Lung (tissue), 12 donors: ENCODE results near the gene VRK2. TPM values are rescaled to one million over a fixed set of nuclear protein-coding genes. Genes with fewer than 3 reads are reported as not detected.

Source experiments
- ATAC-seq: fragments of 200-7000 bp; cut with Tn5 transposase; one replicate; pipeline ENCODE4 v1.9.1; 2020; ENCODE audit warnings: moderate number of reproducible peaks; ENCODE audit not compliant: insufficient read depth, low FRiP score
- DNase-seq, 3 donors: peaks; one replicate each; pipeline ENCODE4 v3.0.0-alpha.2; 2013 to 2017
- H3K27ac ChIP-seq, 2 donors: one replicate each; pipeline ENCODE4 v1.5.1; 2013; ENCODE audit warnings: mild to moderate bottlenecking in 2 of 2, moderate library complexity in 2 of 2, control low read depth in 1 of 2, inconsistent platforms in 1 of 2, low read depth in 1 of 2, low read length in 1 of 2
- H3K27me3 ChIP-seq, 3 donors: one replicate each; pipeline ENCODE4 v1.5.1; 2013; ENCODE audit warnings: low read length in 2 of 3; ENCODE audit not compliant: control insufficient read depth in 3 of 3, insufficient read depth in 3 of 3
- H3K36me3 ChIP-seq, 4 donors: one replicate each; pipeline ENCODE4 v1.5.1; 2013; ENCODE audit warnings: low read length in 4 of 4, mild to moderate bottlenecking in 1 of 4, moderate library complexity in 1 of 4; ENCODE audit not compliant: control insufficient read depth in 4 of 4, insufficient read depth in 4 of 4
- H3K4me1 ChIP-seq, 5 donors: one replicate each; pipeline ENCODE4 v1.5.1; 2013; ENCODE audit warnings: low read length in 5 of 5, mild to moderate bottlenecking in 2 of 5, moderate library complexity in 1 of 5; ENCODE audit not compliant: control insufficient read depth in 5 of 5, insufficient read depth in 5 of 5
- H3K4me3 ChIP-seq: one replicate; pipeline ENCODE4 v1.5.1; 2013; ENCODE audit warnings: mild to moderate bottlenecking, control low read depth, moderate library complexity
- H3K9ac ChIP-seq, 2 donors: one replicate each; pipeline ENCODE4 v1.5.1; 2013; ENCODE audit warnings: low read length in 2 of 2, control low read depth in 1 of 2; ENCODE audit not compliant: insufficient read depth in 1 of 2
- H3K9me3 ChIP-seq, 4 donors: one replicate each; pipeline ENCODE4 v1.5.1; 2013; ENCODE audit warnings: low read length in 3 of 4, mild to moderate bottlenecking in 1 of 4, moderate library complexity in 1 of 4; ENCODE audit not compliant: control insufficient read depth in 4 of 4, insufficient read depth in 3 of 4
- WGBS, 2 donors: extraction: QIAGEN DNeasy Blood & Tissue Kit; methylation state at CpG; one replicate each; pipeline ENCODE4 v1.1.7; 2013; 5-methylcytosine and 5-hydroxymethylcytosine counted together
- polyA plus RNA-seq, 2 donors: library from polyadenylated mRNA; stranded (reverse); fragments of 200-250 nt; gene quantifications; one replicate each; pipeline ENCODE4 v1.2.1, GENCODE V29; 2013
- total RNA-seq, 2 donors: library from RNA; depleted of rRNA in 1 of 2; stranded (reverse); fragments of >200 nt in 1 of 2; gene quantifications; one replicate each; pipeline ENCODE4 v1.2.1, GENCODE V29; 2014 to 2021
- TF ChIP-seq, protein P1 (sequence below): IDR thresholded peaks from 2 replicates; pipeline ENCODE4 v1.5.1; 2012; ENCODE audit warnings: mild to moderate bottlenecking; ENCODE audit errors: control extremely low read depth, extremely low read depth
- donor health status: control.
- donor health status: control.
- donor health status: Bipolar disorder and iron deficiency.
- donor health status: healthy.
- donor health status: DM: yes; HTN: yes; CAD: no.

The VRK2 gene
- total and polyA plus RNA-seq, 4 donors: 11.2 to 25.4 (median 14.7) TPM

DNA sequence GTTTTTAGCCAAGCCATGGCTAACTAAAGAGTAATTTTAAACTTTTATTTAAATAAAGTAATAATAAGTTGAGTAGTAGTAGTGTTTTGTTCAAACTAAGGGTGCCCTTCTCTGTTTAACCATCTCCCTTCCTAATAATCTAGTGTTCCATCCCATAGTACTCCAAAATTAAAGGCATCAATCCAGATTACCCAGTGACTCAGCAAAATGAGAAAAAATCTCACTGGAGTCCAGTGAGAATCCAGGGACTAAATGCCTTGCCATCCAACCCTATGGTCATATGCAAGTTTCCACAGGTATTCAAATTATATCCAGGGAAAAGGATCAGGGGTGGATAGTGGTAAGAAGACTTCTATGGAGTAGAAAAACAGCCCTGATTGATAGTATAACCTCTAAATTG, 19.6 kb upstream of the VRK2 start:
- TF ChIP-seq, protein P1, sequence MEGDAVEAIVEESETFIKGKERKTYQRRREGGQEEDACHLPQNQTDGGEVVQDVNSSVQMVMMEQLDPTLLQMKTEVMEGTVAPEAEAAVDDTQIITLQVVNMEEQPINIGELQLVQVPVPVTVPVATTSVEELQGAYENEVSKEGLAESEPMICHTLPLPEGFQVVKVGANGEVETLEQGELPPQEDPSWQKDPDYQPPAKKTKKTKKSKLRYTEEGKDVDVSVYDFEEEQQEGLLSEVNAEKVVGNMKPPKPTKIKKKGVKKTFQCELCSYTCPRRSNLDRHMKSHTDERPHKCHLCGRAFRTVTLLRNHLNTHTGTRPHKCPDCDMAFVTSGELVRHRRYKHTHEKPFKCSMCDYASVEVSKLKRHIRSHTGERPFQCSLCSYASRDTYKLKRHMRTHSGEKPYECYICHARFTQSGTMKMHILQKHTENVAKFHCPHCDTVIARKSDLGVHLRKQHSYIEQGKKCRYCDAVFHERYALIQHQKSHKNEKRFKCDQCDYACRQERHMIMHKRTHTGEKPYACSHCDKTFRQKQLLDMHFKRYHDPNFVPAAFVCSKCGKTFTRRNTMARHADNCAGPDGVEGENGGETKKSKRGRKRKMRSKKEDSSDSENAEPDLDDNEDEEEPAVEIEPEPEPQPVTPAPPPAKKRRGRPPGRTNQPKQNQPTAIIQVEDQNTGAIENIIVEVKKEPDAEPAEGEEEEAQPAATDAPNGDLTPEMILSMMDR: no peak
- Histone ChIP-seq H3K27me3 (no peaks in the 10 kb centered on the region), H3K4me3 (no peak overlapping the region), H3K9me3 (no peaks in the 10 kb centered on the region), H3K27ac (no peak overlapping the region), H3K36me3 (no peaks in the 10 kb centered on the region), H3K9ac (no peak overlapping the region), H3K4me1 (no peaks in the 10 kb centered on the region)
- DNase-seq: no peak
- ATAC-seq: no peak

DNA sequence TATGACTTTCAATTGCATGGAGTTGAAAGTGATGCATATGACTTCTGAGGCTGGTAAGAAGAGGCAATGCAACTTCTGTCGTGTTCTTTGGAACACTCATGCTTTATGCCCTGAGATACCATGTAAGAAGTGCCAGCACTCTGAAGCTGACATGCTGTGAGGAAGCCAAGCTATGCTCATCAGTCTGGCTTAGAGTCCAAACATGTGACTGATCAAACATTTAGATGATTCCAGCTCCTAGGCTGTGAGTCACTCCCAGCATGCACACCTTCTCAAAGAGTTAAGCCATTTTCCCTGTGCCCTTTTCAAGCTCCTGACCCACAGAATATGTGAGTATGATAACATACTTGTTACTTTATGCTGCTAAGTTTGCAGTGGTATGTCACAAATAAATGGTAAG, 15.8 kb upstream of the VRK2 start:
- Histone ChIP-seq H3K9ac (no peak overlapping the region), H3K4me1 (no peaks in the 10 kb centered on the region), H3K27me3 (no peaks in the 10 kb centered on the region), H3K9me3 (no peaks in the 10 kb centered on the region), H3K4me3 (no peak overlapping the region), H3K36me3 (no peaks in the 10 kb centered on the region), H3K27ac (no peak overlapping the region)
- ATAC-seq (no peak), DNase-seq (no peak)
- TF ChIP-seq, protein P1: no peak
- 80 to 90% methylated on average over 1 of the region's 1 CpG for WGBS, 2 donors

DNA sequence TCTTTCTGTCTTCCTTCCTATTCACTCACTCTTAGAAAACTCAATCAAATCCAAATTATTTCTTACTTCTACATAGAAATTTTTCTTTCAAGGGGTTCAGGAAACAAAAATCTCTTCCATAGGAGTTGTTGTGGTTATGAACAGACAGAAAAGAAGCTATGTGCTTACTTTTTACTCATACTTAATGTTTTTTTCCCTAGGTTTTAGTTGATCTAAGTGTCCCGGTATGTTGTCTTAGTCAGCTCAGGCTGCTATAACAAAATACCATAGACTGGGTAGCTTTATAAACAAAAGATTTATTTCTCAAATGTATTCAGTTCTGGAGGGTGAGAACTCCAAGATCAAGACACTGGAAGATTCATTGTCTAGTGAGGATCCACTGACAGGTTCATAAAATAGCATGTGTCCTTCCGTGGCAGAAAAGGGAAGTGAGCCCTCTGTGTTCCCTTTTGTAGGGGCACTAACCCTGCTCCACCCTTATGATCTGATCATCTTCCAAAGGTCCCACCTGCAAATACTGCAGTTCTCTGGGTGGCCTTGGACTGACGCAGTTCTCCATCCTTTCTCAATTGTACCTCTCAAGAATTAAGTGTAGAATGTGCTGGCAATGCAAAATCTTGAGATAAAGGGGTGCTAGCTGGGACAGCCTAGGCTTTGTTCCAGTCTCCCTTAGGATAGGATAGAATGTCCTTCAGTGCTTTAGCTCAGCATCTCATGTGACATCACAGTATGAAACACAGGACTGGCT, 14.4 kb upstream of the VRK2 start:
- H3K9ac ChIP-seq: no peak overlapping the region
- no peak overlapping the region for H3K27ac ChIP-seq
- TF ChIP-seq, protein P1: no peak
- ATAC-seq (no peak), DNase-seq (no peak)
- no peak overlapping the region for H3K4me3 ChIP-seq
- H3K36me3 ChIP-seq: no peaks in the 10 kb centered on the region
- no peaks in the 10 kb centered on the region for H3K27me3 ChIP-seq
- 58 to 76% methylated on average over 3 of the region's 3 CpGs for WGBS, 2 donors
- H3K9me3 ChIP-seq: no peaks in the 10 kb centered on the region
- H3K4me1 ChIP-seq: no peaks in the 10 kb centered on the region

DNA sequence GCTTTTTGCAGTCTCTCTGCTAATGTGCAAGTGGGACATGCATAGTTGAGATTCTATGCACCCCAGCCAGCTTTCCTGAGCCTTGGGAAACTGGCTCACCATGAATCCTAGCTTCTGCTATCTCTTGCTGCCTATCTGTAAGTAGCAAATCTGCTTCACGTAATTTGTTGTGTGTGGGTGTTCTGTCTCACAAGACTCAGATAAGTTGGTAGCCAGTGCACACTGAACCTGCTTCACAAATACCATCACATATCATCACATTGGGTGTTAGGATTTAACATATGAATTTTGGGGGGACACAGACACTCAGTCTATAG, 13.9 kb upstream of the VRK2 start:
- H3K9me3 ChIP-seq: no peaks in the 10 kb centered on the region
- WGBS, 2 donors: 100% methylated on average over 1 of the region's 1 CpG
- TF ChIP-seq, protein P1: no peak
- no peaks in the 10 kb centered on the region for H3K27me3 ChIP-seq
- H3K4me3 ChIP-seq: no peak overlapping the region
- H3K36me3 ChIP-seq: no peaks in the 10 kb centered on the region
- no peak overlapping the region for H3K9ac ChIP-seq
- H3K27ac ChIP-seq: no peak overlapping the region
- no peak for DNase-seq
- no peaks in the 10 kb centered on the region for H3K4me1 ChIP-seq
- ATAC-seq: no peak
